Lung (tissue), 12 donors: ENCODE data around the gene FBRSL1. TPM values are rescaled to one million over a fixed set of nuclear protein-coding genes. Genes with fewer than 3 reads are reported as not detected.

ENCODE experiments used
- ATAC-seq: fragments of 200-7000 bp; cut with Tn5 transposase; one replicate; pipeline ENCODE4 v1.9.1; 2020; ENCODE audit warnings: moderate number of reproducible peaks; ENCODE audit not compliant: insufficient read depth, low FRiP score
- DNase-seq, 3 donors: peaks; one replicate each; pipeline ENCODE4 v3.0.0-alpha.2; 2013 to 2017
- H3K27ac ChIP-seq, 2 donors: one replicate each; pipeline ENCODE4 v1.5.1; 2013; ENCODE audit warnings: mild to moderate bottlenecking in 2 of 2, moderate library complexity in 2 of 2, control low read depth in 1 of 2, inconsistent platforms in 1 of 2, low read depth in 1 of 2, low read length in 1 of 2
- H3K27me3 ChIP-seq, 3 donors: one replicate each; pipeline ENCODE4 v1.5.1; 2013; ENCODE audit warnings: low read length in 2 of 3; ENCODE audit not compliant: control insufficient read depth in 3 of 3, insufficient read depth in 3 of 3
- H3K36me3 ChIP-seq, 4 donors: one replicate each; pipeline ENCODE4 v1.5.1; 2013; ENCODE audit warnings: low read length in 4 of 4, mild to moderate bottlenecking in 1 of 4, moderate library complexity in 1 of 4; ENCODE audit not compliant: control insufficient read depth in 4 of 4, insufficient read depth in 4 of 4
- H3K4me1 ChIP-seq, 5 donors: one replicate each; pipeline ENCODE4 v1.5.1; 2013; ENCODE audit warnings: low read length in 5 of 5, mild to moderate bottlenecking in 2 of 5, moderate library complexity in 1 of 5; ENCODE audit not compliant: control insufficient read depth in 5 of 5, insufficient read depth in 5 of 5
- H3K4me3 ChIP-seq: one replicate; pipeline ENCODE4 v1.5.1; 2013; ENCODE audit warnings: mild to moderate bottlenecking, control low read depth, moderate library complexity
- H3K9ac ChIP-seq, 2 donors: one replicate each; pipeline ENCODE4 v1.5.1; 2013; ENCODE audit warnings: low read length in 2 of 2, control low read depth in 1 of 2; ENCODE audit not compliant: insufficient read depth in 1 of 2
- H3K9me3 ChIP-seq, 4 donors: one replicate each; pipeline ENCODE4 v1.5.1; 2013; ENCODE audit warnings: low read length in 3 of 4, mild to moderate bottlenecking in 1 of 4, moderate library complexity in 1 of 4; ENCODE audit not compliant: control insufficient read depth in 4 of 4, insufficient read depth in 3 of 4
- CTCF ChIP-seq: IDR thresholded peaks from 2 replicates; pipeline ENCODE4 v1.5.1; 2012; ENCODE audit warnings: mild to moderate bottlenecking; ENCODE audit errors: control extremely low read depth, extremely low read depth
- WGBS, 2 donors: extraction: QIAGEN DNeasy Blood & Tissue Kit; methylation state at CpG; one replicate each; pipeline ENCODE4 v1.1.7; 2013; 5-methylcytosine and 5-hydroxymethylcytosine counted together
- polyA plus RNA-seq, 2 donors: library from polyadenylated mRNA; stranded (reverse); fragments of 200-250 nt; gene quantifications; one replicate each; pipeline ENCODE4 v1.2.1, GENCODE V29; 2013
- total RNA-seq, 2 donors: library from RNA; depleted of rRNA in 1 of 2; stranded (reverse); fragments of >200 nt in 1 of 2; gene quantifications; one replicate each; pipeline ENCODE4 v1.2.1, GENCODE V29; 2014 to 2021
- donor health status: control.
- donor health status: control.
- donor health status: Bipolar disorder and iron deficiency.
- donor health status: healthy.
- donor health status: DM: yes; HTN: yes; CAD: no.

The FBRSL1 gene
- total and polyA plus RNA-seq, 4 donors = 10.6 to 56.9 (median 22.3) TPM

DNA sequence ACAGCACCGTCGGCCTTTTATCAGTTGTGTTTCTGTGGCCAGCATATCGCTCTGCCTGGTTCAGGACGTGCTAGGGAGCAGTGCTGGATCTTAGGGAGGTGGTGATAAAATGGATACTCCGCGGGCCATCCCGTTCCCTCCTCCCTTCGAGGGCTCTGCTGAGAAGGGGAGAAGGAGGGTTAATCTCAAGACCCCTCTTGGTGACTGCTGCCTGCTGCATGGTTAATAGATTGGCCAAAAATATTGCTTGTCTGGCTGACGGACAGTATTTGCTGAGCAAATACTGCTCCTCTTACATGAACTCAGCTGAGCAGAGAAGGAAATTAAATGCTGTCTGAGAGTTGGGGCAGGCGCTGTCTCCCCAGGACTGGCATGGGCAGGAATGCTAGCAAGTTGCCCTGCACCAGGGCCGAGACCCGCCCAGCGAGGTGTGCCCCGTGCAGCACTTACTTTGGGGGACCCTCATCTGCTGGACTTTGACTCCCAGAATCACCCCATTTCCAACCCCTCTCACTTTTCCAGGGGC, 1.2 kb downstream of the FBRSL1 start:
- H3K36me3 ChIP-seq = peaks cover 0 to 3% (median under 1%) of the 10 kb centered on the region in 4 donors
- DNase-seq (no peak), ATAC-seq (no peak)
- peak overlapping the region; percentile 20 to 30 for H3K27ac ChIP-seq
- H3K9me3 ChIP-seq = no peaks in the 10 kb centered on the region
- peaks cover 14 to 59% (median 38%) of the 10 kb centered on the region in 5 donors for H3K4me1 ChIP-seq
- H3K9ac ChIP-seq = peak overlapping the region in 1 of 2 donors; percentile 73
- 21 to 37% methylated on average over 14 of the region's 14 CpGs for WGBS, 2 donors
- TF ChIP-seq CTCF = no peak
- no peaks in the 10 kb centered on the region for H3K27me3 ChIP-seq
- peak overlapping the region; percentile 72 for H3K4me3 ChIP-seq

DNA sequence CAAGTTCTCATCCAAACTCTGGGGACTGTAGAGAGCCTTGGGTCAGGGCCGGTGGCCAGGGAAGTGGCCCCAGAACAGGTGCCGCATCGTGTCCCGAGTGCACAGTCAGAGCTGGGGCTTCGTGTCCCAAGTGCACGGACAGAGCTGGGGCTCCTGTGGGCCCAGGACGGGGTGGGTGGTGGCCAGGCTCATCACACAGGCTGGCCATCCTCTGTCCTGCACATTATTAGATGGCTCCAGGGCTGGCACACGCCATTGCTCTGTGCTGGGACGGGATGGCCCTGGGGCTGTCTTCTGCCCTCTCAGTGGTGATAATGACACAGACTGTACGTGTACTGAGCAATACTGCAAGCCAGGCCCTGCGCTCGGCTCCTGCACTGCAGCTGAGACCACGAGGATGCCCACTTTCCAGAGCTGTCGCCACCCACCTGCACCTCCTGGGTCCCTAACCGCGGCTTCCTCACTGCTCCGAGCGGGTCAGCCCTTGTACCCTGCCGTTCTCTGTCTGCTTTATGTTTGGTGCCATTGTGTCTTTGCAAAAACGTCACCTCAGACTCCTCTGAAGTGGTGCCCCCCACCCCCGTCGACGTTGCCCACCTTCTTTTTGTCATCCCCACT, 1.9 kb downstream of the FBRSL1 start:
- H3K36me3 ChIP-seq = peaks cover 0 to 3% (median under 1%) of the 10 kb centered on the region in 4 donors

DNA sequence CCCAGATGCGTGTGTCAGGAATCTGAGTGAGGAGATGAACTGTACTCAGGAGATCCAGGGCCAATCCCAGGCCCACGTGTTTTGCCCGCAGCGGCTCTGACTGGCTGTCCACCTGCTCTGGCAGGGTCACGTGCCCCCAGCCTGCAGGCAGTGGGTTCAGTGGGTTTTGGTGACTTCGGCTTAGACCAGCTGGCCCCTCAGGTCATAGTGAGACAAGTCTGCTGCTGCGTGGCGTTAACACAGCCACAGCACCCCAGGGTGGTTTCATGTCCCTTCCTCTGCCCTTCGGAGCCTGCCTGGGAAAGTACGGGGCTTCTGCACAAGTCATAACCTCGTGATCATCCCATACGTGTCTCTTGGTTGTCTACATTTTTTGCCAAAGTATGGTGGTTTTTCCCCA, 2.6 kb downstream of the FBRSL1 start:
- DNase-seq (no peak), ATAC-seq (no peak)
- TF ChIP-seq CTCF = no peak
- H3K27me3 ChIP-seq = no peaks in the 10 kb centered on the region
- H3K27ac ChIP-seq = no peak overlapping the region
- peaks cover 0 to 3% (median under 1%) of the 10 kb centered on the region in 4 donors for H3K36me3 ChIP-seq
- 81 to 82% methylated on average over 12 of the region's 12 CpGs for WGBS, 2 donors
- H3K9ac ChIP-seq = peak overlapping the region in 1 of 2 donors; percentile 42
- peaks cover 14 to 61% (median 38%) of the 10 kb centered on the region in 5 donors for H3K4me1 ChIP-seq
- H3K4me3 ChIP-seq = no peak overlapping the region
- H3K9me3 ChIP-seq = no peaks in the 10 kb centered on the region

More for the DNA sequence above, 1.9 kb downstream of the FBRSL1 start:
- peak overlapping the region in 1 of 2 donors; percentile 42 for H3K9ac ChIP-seq
- ATAC-seq (no peak), DNase-seq (no peak)
- no peaks in the 10 kb centered on the region for H3K27me3 ChIP-seq
- TF ChIP-seq CTCF = no peak
- no peak overlapping the region for H3K27ac ChIP-seq
- peaks cover 14 to 61% (median 38%) of the 10 kb centered on the region in 5 donors for H3K4me1 ChIP-seq
- 64 to 72% methylated on average over 23 of the region's 23 CpGs for WGBS, 2 donors
- no peaks in the 10 kb centered on the region for H3K9me3 ChIP-seq
- no peak overlapping the region for H3K4me3 ChIP-seq
